HG03558 (cell line): ENCODE measurements around the gene ZNRF3.
"Not testable (repeated sequence)": the region's sequence is repeated elsewhere in the genome, so short reads cannot be mapped to it uniquely, and the experiment has no call there.

Experiments used
- ATAC-seq: cut with Tn5 transposase; IDR thresholded peaks from one replicate; pipeline ENCODE4 v1.9.1; 2021; ENCODE audit warnings: moderate number of reproducible peaks; ENCODE audit not compliant: unreplicated experiment; ENCODE audit errors: extremely low read depth

ZNRF3 gene

GRCh38 chr22:28905256-28905832, 22.0 kb downstream of the ZNRF3 start:
- no peak for ATAC-seq

DNA sequence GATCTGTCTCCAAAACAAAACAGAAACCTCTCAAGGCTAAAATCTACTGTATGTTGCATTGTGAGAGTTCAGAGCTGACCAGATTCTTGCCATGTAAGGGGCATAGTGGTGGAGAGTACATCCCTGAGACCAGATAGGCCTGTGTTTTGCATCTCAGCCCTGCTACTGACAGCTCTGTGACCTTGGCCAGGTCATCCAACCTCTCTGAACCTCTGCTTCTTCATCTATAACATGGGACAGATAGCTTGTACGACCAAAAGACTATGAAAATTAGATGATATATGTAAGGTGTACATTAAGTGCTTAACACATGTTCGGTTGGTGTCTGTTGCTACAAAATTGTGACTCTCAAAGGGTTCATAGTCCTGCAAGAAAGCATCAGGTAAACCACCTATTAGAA, 22.9 kb downstream of the ZNRF3 start:
- no peak for ATAC-seq

GRCh38 chr22:28907311-28908008, 24.1 kb downstream of the ZNRF3 start:
- ATAC-seq, result peak; percentile 47

GRCh38 chr22:28908810-28909209, 25.4 kb downstream of the ZNRF3 start:
- ATAC-seq, result not testable (repeated sequence)

GRCh38 chr22:28909375-28909774, 26.0 kb downstream of the ZNRF3 start:
- ATAC-seq, result no peak

GRCh38 chr22:28910569-28911303, 27.4 kb downstream of the ZNRF3 start:
- no peak for ATAC-seq

DNA sequence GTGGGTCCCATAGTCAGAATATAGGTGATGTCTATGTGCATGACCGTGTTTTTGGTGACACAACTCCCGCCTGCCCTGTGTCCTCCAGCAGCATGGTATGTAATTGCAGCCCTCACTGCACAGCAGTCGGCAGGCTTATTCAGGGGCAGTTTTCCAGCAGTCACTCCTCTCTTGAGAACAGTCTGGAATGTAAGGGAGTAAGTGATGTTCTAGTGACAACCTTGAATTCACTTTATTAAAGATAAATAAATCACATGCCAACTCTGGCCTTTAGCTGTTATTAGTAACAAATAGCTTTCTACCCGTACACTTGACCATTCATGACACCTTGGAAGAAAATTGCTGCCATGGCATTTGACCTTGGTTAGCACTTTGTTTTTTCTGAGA, 27.9 kb downstream of the ZNRF3 start:
- ATAC-seq, result no peak

GRCh38 chr22:28911777-28912669, 28.7 kb downstream of the ZNRF3 start:
- ATAC-seq, result no peak

DNA sequence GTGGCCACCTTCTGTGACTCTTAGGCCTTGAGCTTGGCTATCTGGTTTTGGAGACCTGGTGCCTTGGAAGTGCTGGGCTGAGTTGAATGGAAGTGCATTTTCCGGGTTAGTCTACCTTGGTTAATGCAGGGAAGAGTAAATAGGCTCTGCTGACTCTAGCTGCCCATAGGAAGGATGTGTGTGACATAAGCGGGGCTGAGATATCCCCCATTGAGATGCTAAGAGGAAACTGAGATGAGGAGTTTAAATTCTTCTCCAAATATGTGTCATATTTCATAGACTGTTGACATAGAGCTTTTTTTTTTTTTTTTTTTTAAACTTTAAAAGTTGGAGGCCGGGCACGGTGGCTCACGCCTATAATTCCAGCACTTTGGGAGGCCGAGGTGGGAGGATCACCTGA, 30.8 kb downstream of the ZNRF3 start:
- no peak for ATAC-seq

DNA sequence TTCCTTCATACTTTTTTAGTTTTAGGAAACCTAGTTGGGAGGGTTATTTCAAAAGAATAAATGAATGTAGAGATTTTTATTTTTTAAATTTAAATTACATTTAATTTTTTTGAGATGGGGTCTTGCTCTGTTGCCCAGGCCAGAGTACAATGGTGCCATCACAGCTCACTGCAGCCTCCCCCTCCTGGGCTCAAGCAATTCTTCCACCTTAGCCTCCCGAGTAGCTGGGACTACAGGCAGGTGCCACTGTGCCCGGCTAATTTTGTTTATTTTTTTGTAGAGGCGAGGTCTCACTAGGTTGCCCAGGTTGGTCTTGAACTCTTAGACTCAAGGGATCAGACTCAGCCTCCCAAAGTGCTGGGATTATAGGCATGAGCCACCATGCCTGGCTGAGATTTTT, 32.6 kb downstream of the ZNRF3 start:
- ATAC-seq, result no peak

- ATAC-seq, result no peak
These were observed 34.6 kb downstream of the ZNRF3 start for GRCh38 chr22:28917747-28918549.

- no peak for ATAC-seq
These were observed 35.3 kb downstream of the ZNRF3 start for GRCh38 chr22:28918550-28919271.

GRCh38 chr22:28920757-28921584, 37.6 kb downstream of the ZNRF3 start:
- ATAC-seq, result no peak

- ATAC-seq, result no peak
These were observed 38.2 kb downstream of the ZNRF3 start for GRCh38 chr22:28921585-28921879.

- ATAC-seq, result no peak
These were observed 39.3 kb downstream of the ZNRF3 start for GRCh38 chr22:28922540-28923244.

GRCh38 chr22:28923826-28924732, 40.7 kb downstream of the ZNRF3 start:
- no peak for ATAC-seq

GRCh38 chr22:28925916-28926315, 42.5 kb downstream of the ZNRF3 start:
- no peak for ATAC-seq
